K562 (cell line): Measurements from ENCODE around the gene FMNL1. TPM values are rescaled to one million over a fixed set of nuclear protein-coding genes. Genes with fewer than 3 reads are reported as not detected.
"Not testable (repeated sequence)": the region's sequence is repeated elsewhere in the genome, so short reads cannot be mapped to it uniquely, and the experiment has no call there.

Experiments used
- ATAC-seq: fragments of 200-7000 bp; cut with Tn5 transposase; 3 replicates; pipeline ENCODE4 v1.9.1; 2020; ENCODE audit warnings: moderate library complexity
- BruUV-seq: library from RNA; stranded (reverse); fragments of 400-500 nt; replicated peaks from 2 replicates; lab custom pipeline; 2021; lab: Mats Ljungman, UMichigan
- CTCF ChIA-PET: fragments of 300-600 bp; formaldehyde crosslinking; extraction: SDS; loops from one replicate; lab custom pipeline; 2021; ENCODE audit warnings: low intra/inter-chr PET ratio; lab: Yijun Ruan, JAX
- POLR2A ChIA-PET: fragments of 300-600, 350-650 bp; sonication (Branson Sonifier 250); formaldehyde crosslinking; extraction: SDS; loops from one replicate; lab custom pipeline; 2021; ENCODE audit warnings: antibody characterized with exemption, inconsistent platforms; lab: Yijun Ruan, JAX
- DNase-seq, 4 experiments: peaks; one replicate each; pipeline versions ENCODE4 v3.0.0 to v3.0.0-alpha.2; 2011 to 2018; ENCODE audit warnings: low spot score in 3 of 4, mixed read lengths in 3 of 4; ENCODE audit errors: extremely low read depth in 1 of 4
- FAIRE-seq: peaks from 2 replicates; lab custom pipeline; 2011; peaks lifted over from hg19 to GRCh38; lab: Jason Lieb, UNC
- H2AFZ ChIP-seq: 2 replicates; pipeline ENCODE4 v1.6.0; 2011; ENCODE audit warnings: low read depth, low read length, control low read depth, inconsistent platforms
- H3K27ac ChIP-seq: fragments of 200-600 bp; 3 replicates; pipeline ENCODE4 v1.8.0; 2011; ENCODE audit warnings: low read depth, mild to moderate bottlenecking, control low read depth, inconsistent platforms, low read length, moderate library complexity, mixed read lengths; ENCODE audit errors: extremely low read depth
- H3K27me3 ChIP-seq, 2 experiments: fragments of 300-600 bp in 1 of 2; 2 replicates in 1 of 2; 3 replicates in 1 of 2; pipeline versions ENCODE4 v1.6.0 to v1.8.0; 2011; ENCODE audit warnings: inconsistent platforms in 2 of 2, low read length in 2 of 2, mild to moderate bottlenecking in 1 of 2, mixed read lengths in 1 of 2, moderate library complexity in 1 of 2; ENCODE audit not compliant: control insufficient read depth in 2 of 2, insufficient read depth in 2 of 2
- H3K36me3 ChIP-seq: fragments of 300-600 bp; 3 replicates; pipeline ENCODE4 v1.8.0; 2011; ENCODE audit warnings: mild to moderate bottlenecking, low read length, inconsistent platforms; ENCODE audit not compliant: control insufficient read depth, insufficient read depth
- H3K4me1 ChIP-seq, 2 experiments: fragments of 200-600 bp in 1 of 2; replicated peaks in 1 of 2; 2 replicates in 1 of 2; 3 replicates in 1 of 2; pipeline versions ENCODE4 v1.5.1 to v1.8.0; 2011; ENCODE audit warnings: inconsistent platforms in 2 of 2, low read length in 2 of 2, mild to moderate bottlenecking in 1 of 2, mixed read lengths in 1 of 2, moderate library complexity in 1 of 2; ENCODE audit not compliant: control insufficient read depth in 2 of 2, insufficient read depth in 2 of 2
- H3K4me2 ChIP-seq: 2 replicates; pipeline ENCODE4 v1.6.1; 2011; ENCODE audit warnings: low read length, control low read depth, inconsistent platforms, mixed read lengths; ENCODE audit not compliant: insufficient read depth
- H3K4me3 ChIP-seq: fragments of 200-600 bp; sonication (generic), shearing (Covaris generic); 2 replicates; pipeline ENCODE4 v1.5.1; 2016; ENCODE audit warnings: control low read depth, inconsistent platforms
- H3K79me2 ChIP-seq: fragments of 200-600 bp; 3 replicates; pipeline ENCODE4 v1.8.0; 2011; ENCODE audit warnings: low read length, inconsistent platforms; ENCODE audit not compliant: control insufficient read depth, insufficient read depth
- H3K9ac ChIP-seq, 2 experiments: 2 replicates each; pipeline versions ENCODE4 v1.6.0 to v1.6.1; 2011; ENCODE audit warnings: low read depth in 2 of 2, low read length in 2 of 2, control low read depth in 1 of 2, inconsistent platforms in 1 of 2, mild to moderate bottlenecking in 1 of 2, mixed read lengths in 1 of 2; ENCODE audit not compliant: insufficient read depth in 1 of 2
- H3K9me1 ChIP-seq: one replicate; pipeline ENCODE4 v1.6.0; 2011; ENCODE audit warnings: inconsistent platforms, mild to moderate bottlenecking, low read length, moderate library complexity; ENCODE audit not compliant: control insufficient read depth, insufficient read depth
- H3K9me3 ChIP-seq: replicated peaks from 2 replicates; pipeline ENCODE4 v1.5.1; 2011; ENCODE audit warnings: low read depth, low read length, inconsistent platforms; ENCODE audit not compliant: control insufficient read depth, insufficient read depth
- H4K20me1 ChIP-seq: replicated peaks from 2 replicates; pipeline ENCODE4 v1.6.1; 2011; ENCODE audit warnings: low read length, inconsistent platforms, mixed read lengths; ENCODE audit not compliant: control insufficient read depth, insufficient read depth
- BCOR ChIP-seq: fragments of 450-650 bp; IDR thresholded peaks from 2 replicates; pipeline ENCODE4 v1.6.1; 2016
- HDAC1 ChIP-seq, 2 experiments: fragments of 450-650 bp; IDR thresholded peaks; 2 replicates each; pipeline ENCODE4 v1.6.1; 2016 to 2017; ENCODE audit warnings: inconsistent platforms in 1 of 2, mild to moderate bottlenecking in 1 of 2, moderate library complexity in 1 of 2
- HDAC2 ChIP-seq: fragments of 450-650 bp; IDR thresholded peaks from 2 replicates; pipeline ENCODE4 v1.6.1; 2016; ENCODE audit warnings: mild to moderate bottlenecking
- NCOA1 ChIP-seq: fragments of 450-650 bp; IDR thresholded peaks from 2 replicates; pipeline ENCODE4 v1.6.1; 2016; ENCODE audit warnings: low read depth
- POLR2AphosphoS5 ChIP-seq: IDR thresholded peaks from 2 replicates; pipeline ENCODE4 v1.6.1; 2011; ENCODE audit warnings: mild to moderate bottlenecking, low read depth, low read length, moderate library complexity; ENCODE audit not compliant: control insufficient read depth, insufficient read depth
- SP1 ChIP-seq: sonication (generic); formaldehyde crosslinking; IDR thresholded peaks from 2 replicates; pipeline ENCODE4 v1.8.1; 2022; ENCODE audit warnings: mild to moderate bottlenecking, missing genetic modification reagents
- ZNF121 ChIP-seq: sonication (generic); formaldehyde crosslinking; conservative IDR thresholded peaks from 2 replicates; pipeline ENCODE4 v1.8.0; 2022; ENCODE audit warnings: missing genetic modification reagents
- ZNF384 ChIP-seq: IDR thresholded peaks from 2 replicates; pipeline ENCODE4 v1.6.1; 2012; ENCODE audit warnings: low read depth, low read length, improper control_type of control experiment
- ZNF766 ChIP-seq: fragments of 200-800 bp; sonication (Bioruptor generic); conservative IDR thresholded peaks from 2 replicates; pipeline ENCODE4 v1.6.1; 2016; ENCODE audit warnings: missing genetic modification characterization, missing compliant biosample characterization
- WGBS: fragments of 100-300 bp; shearing (Covaris generic); methylation state at CpG from one replicate; pipeline ENCODE4 v1.1.6; 2016; ENCODE audit warnings: low coverage, mixed read lengths; ENCODE audit not compliant: insufficient coverage; ENCODE audit errors: missing lambda C conversion rate; 5-methylcytosine and 5-hydroxymethylcytosine counted together
- in situ Hi-C: fragments of 300-500 bp; cut with MboI; formaldehyde crosslinking; loops from 4 replicates; pipeline ENCODE4 v1.15.0; 2018; ENCODE audit warnings: inconsistent platforms, mixed read lengths
- intact Hi-C: fragments of 100-400 bp; cut with micrococcal nuclease; formaldehyde crosslinking; loops from 2 replicates; pipeline ENCODE4 v1.14.2; 2022
- polyA plus RNA-seq, 8 experiments: library from polyadenylated mRNA; depleted of rRNA in 4 of 8; stranded (reverse) in 5 of 8; unstranded in 3 of 8; fragments of >200 nt; fragmentation: Nextera tagmentation in 2 of 8; fragmentation: Illumina TruSeq in 1 of 8; extraction: Ambion mirVana in 2 of 8; extraction: Trizol in 1 of 8; gene quantifications; 2 replicates each; pipeline versions ENCODE4 v1.2.1 to v1.2.3, GENCODE V29; 2011 to 2014; ENCODE audit warnings: inconsistent platforms in 1 of 8, missing spikeins in 1 of 8
- total RNA-seq, 7 experiments: library from RNA; depleted of rRNA in 6 of 7; stranded (reverse); fragments of >200 nt in 6 of 7; fragmentation: Illumina TruSeq in 2 of 7; extraction: Trizol in 2 of 7; gene quantifications; 2 replicates each; pipeline versions ENCODE4 v1.2.1 to v1.2.3, GENCODE V29; 2011 to 2021; ENCODE audit warnings: low replicate concordance in 1 of 7
- TF ChIP-seq, protein P1 (sequence below): sonication (generic); formaldehyde crosslinking; IDR thresholded peaks from 2 replicates; pipeline ENCODE4 v1.9.0; 2022; ENCODE audit warnings: mild to moderate bottlenecking, missing genetic modification reagents

Gene FMNL1
- total and polyA plus RNA-seq, 9 of the 15 experiments (the other 6 are each of a cell fraction or from before 2014, with no cell fraction given): 0.70 to 36.6 (median 7.7) TPM

DNA sequence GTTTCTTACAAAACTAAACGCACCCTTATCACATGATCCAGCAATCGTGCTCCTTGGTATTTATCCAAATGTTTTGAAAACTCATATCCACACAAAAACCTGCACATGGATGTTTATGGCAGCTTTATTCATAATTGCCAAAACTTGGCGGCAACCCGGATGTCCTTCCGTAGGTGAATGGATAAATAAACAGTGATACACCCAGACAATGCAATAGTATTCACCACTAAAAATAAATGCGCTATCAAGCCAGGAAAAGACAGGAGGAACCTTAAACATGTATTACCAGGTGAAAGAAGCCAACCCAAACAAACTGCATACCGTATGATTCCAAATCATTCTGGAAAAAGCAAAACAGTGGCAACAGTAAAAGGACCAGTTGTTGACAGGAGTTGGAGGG lies 30.2 kb downstream of the FMNL1 start:
- no peaks in the 10 kb centered on the region for H4K20me1 ChIP-seq
- ChIA-PET POLR2A (no interaction called here), CTCF (no interaction called here)
- WGBS: 15% methylated on average over 7 of the region's 7 CpGs
- H3K9me3 ChIP-seq: no peaks in the 10 kb centered on the region; the same call in 1 of the 2 replicates
- no peak overlapping the region for H3K4me3 ChIP-seq
- BruUV-seq: no TSS peak
- intact Hi-C loops (no loop called here), in situ Hi-C loops (no loop called here)
- H3K36me3 ChIP-seq: peaks cover 18% of the 10 kb centered on the region; the same call in 2 of the 3 replicates
- no peaks in the 10 kb centered on the region for H3K27me3 ChIP-seq
- peaks cover 55 to 89% of the 10 kb centered on the region in 2 experiments for H3K4me1 ChIP-seq
- no peaks in the 10 kb centered on the region for H3K9me1 ChIP-seq
- DNase-seq (no peak), ATAC-seq (no peak), FAIRE-seq (no peak)
- H3K27ac ChIP-seq: peak overlapping the region; percentile 86
- H3K79me2 ChIP-seq: peaks cover 34% of the 10 kb centered on the region
- H3K9ac ChIP-seq: peak overlapping the region in 1 of 2 experiments; percentile 69; a peak in 2 of 4 replicates
- H3K4me2 ChIP-seq: peak overlapping the region; percentile 49
- TF ChIP-seq SP1 (CRISPR knock-in tag) (peak; percentile 43; the same call in 1 of the 2 replicates), POLR2AphosphoS5 (0 out of 2 replicates have a peak, but pooled peaks have one; percentile 4), NCOA1 (no peak), ZNF766 (no peak)
- peak overlapping the region; percentile 63 for H2AFZ ChIP-seq

DNA sequence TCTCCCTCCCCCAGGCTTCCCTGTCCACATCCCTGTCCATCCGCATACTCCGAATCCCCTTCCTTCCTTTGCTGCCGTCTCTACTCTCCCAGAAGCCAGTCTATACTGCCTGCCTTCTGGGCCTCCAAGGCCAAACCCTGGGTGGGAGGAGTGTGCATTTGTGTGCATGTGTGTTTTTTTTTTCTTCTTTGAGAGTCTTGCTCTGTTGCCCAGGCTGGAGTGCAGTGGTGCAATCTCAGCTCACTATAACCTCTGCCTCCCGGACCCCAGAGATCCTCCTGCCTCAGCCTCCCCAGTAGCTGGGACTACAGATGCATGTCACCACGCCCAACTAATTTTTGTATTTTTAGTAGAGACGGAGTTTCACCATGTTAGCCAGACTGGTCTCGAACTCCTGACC lies 31.6 kb downstream of the FMNL1 start:
- Histone ChIP-seq H3K4me3 (peak overlapping the region; percentile 8; the same call in 1 of the 2 replicates), H3K4me1 (peaks cover 55 to 81% of the 10 kb centered on the region in 2 experiments), H3K79me2 (peaks cover 31% of the 10 kb centered on the region), H3K9ac (peak overlapping the region; percentile 67 to 69), H3K36me3 (peaks cover 18% of the 10 kb centered on the region; the same call in 2 of the 3 replicates), H3K4me2 (peak overlapping the region; percentile 49), H2AFZ (peak overlapping the region; percentile 59; the same call in 1 of the 2 replicates), H3K27ac (peak overlapping the region; percentile 86)
- 47% methylated on average over 5 of the region's 7 CpGs for WGBS
- DNase-seq: peak in 1 of 4 experiments; percentile 28
- in situ Hi-C loops, ATAC-seq, BruUV-seq, H3K9me3 ChIP-seq, FAIRE-seq, H4K20me1 ChIP-seq, H3K27me3 ChIP-seq, H3K9me1 ChIP-seq, intact Hi-C loops: not testable (repeated sequence)
- ChIA-PET CTCF (interaction anchor here (0.6 kb wide), 1 partner anchor 175 kb away, joined by 3 read pairs; no protein-coding TSS in a partner anchor), POLR2A (interaction anchor here (1.3 to 1.6 kb wide), 2 partner anchors 18 to 24 kb away, joined by 3 read pairs; no protein-coding TSS in a partner anchor)
- TF ChIP-seq ZNF121 (CRISPR knock-in tag) (peak; percentile 88), HDAC1 (IDR thresholded peaks at IDR 0.05) (0 out of 4 replicates have a peak, but pooled peaks of 1 of the 2 experiments have one; percentile 20), BCOR (peak; percentile 57; the same call in 1 of the 2 replicates), HDAC2 (peak; percentile 23; the same call in 1 of the 2 replicates), ZNF384 (peak; percentile 29; the same call in 1 of the 2 replicates)
- TF ChIP-seq, protein P1, sequence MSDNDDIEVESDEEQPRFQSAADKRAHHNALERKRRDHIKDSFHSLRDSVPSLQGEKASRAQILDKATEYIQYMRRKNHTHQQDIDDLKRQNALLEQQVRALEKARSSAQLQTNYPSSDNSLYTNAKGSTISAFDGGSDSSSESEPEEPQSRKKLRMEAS (CRISPR knock-in tag): peak; percentile 2; the same call in 1 of the 2 replicates
